Vagina (tissue), 2 donors: ENCODE data around the gene SOD2.
"Not testable (repeated sequence)": the region's sequence is repeated elsewhere in the genome, so short reads cannot be mapped to it uniquely, and the experiment has no call there.

Experiments used
- POLR2A ChIP-seq, 2 donors: fragments of 450-650 bp; IDR thresholded peaks; one replicate each; pipeline ENCODE4 v1.6.1; 2017; ENCODE audit warnings: antibody characterized with exemption in 2 of 2, mild to moderate bottlenecking in 2 of 2, moderate library complexity in 2 of 2
- POLR2AphosphoS5 ChIP-seq, 2 donors: sonication (generic); formaldehyde crosslinking; IDR thresholded peaks; one replicate each; pipeline ENCODE4 v1.9.0; 2017; ENCODE audit warnings: antibody characterized with exemption in 2 of 2, mild to moderate bottlenecking in 2 of 2, low read depth in 1 of 2; ENCODE audit not compliant: insufficient read depth in 1 of 2
- TF ChIP-seq, protein P1 (sequence below), 3 experiments: fragments of 450-650 bp in 2 of 3; fragments of 200-600 bp in 1 of 3; sonication (generic) in 1 of 3; IDR thresholded peaks; one replicate each; pipeline ENCODE4 v1.5.1; 2017 to 2019; ENCODE audit warnings: antibody characterized with exemption in 3 of 3, mild to moderate bottlenecking in 2 of 3, moderate library complexity in 2 of 3

DNA sequence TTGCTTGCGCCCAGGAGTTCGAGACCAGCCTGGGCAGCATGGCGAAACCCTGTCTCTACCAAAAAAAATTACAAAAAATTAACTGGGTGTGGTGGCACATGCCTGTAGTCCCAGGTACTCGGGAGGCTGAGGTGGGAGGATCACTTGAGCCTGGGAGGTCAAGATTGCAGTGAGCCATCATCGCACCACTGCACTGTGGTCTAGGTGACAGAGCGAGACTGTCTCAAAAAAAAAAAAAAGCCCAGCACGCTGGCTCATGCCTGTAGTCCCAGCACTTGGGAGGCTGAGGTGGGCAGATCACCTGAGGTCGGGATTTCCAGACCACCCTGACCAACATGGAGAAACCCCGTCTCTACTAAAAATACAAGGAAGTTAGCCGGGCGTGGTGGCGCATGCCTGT, 40.4 kb upstream of the SOD2 start:
- TF ChIP-seq, protein P1, sequence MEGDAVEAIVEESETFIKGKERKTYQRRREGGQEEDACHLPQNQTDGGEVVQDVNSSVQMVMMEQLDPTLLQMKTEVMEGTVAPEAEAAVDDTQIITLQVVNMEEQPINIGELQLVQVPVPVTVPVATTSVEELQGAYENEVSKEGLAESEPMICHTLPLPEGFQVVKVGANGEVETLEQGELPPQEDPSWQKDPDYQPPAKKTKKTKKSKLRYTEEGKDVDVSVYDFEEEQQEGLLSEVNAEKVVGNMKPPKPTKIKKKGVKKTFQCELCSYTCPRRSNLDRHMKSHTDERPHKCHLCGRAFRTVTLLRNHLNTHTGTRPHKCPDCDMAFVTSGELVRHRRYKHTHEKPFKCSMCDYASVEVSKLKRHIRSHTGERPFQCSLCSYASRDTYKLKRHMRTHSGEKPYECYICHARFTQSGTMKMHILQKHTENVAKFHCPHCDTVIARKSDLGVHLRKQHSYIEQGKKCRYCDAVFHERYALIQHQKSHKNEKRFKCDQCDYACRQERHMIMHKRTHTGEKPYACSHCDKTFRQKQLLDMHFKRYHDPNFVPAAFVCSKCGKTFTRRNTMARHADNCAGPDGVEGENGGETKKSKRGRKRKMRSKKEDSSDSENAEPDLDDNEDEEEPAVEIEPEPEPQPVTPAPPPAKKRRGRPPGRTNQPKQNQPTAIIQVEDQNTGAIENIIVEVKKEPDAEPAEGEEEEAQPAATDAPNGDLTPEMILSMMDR (IDR thresholded peaks at IDR 0.05) = not testable (repeated sequence)
- TF ChIP-seq POLR2AphosphoS5 (IDR thresholded peaks at IDR 0.05; ENCODE audit: insufficient read depth in 1 of 2, low read depth in 1 of 2); POLR2A (IDR thresholded peaks at IDR 0.05): not testable (repeated sequence)
